GM12878 (cell line): ENCODE measurements around the gene SULT1A2. TPM values are rescaled to one million over a fixed set of nuclear protein-coding genes. Genes with fewer than 3 reads are reported as not detected.

Source experiments
- ATAC-seq: fragments of 200-7000 bp; cut with Tn5 transposase; 3 replicates; pipeline ENCODE4 v1.9.1; 2020; ENCODE audit warnings: mild to moderate bottlenecking, moderate library complexity
- BruUV-seq: library from RNA; stranded (reverse); fragments of 400-500 nt; replicated peaks from 2 replicates; lab custom pipeline; 2021; lab: Mats Ljungman, UMichigan
- CTCF ChIA-PET: fragments of 300-600 bp; sonication (Branson Sonifier 250); formaldehyde crosslinking; extraction: SDS; loops from one replicate; lab custom pipeline; 2021; ENCODE audit warnings: inconsistent platforms; lab: Yijun Ruan, JAX
- POLR2A ChIA-PET: fragments of 350-600 bp; formaldehyde crosslinking; extraction: SDS; loops from one replicate; lab custom pipeline; 2021; ENCODE audit warnings: inconsistent platforms; lab: Charles Lee
- RAD21 ChIA-PET: fragments of 300-600 bp; sonication (Branson Sonifier 250); formaldehyde crosslinking; loops from one replicate; lab custom pipeline; 2023; ENCODE audit warnings: antibody characterized with exemption; ENCODE audit not compliant: unreplicated experiment; lab: Charles Lee
- SMC1A ChIA-PET: fragments of 300-600 bp; sonication (Branson Sonifier 250); formaldehyde crosslinking; loops from one replicate; lab custom pipeline; 2023; ENCODE audit not compliant: unreplicated experiment, uncharacterized antibody; lab: Charles Lee
- DNase-seq: peaks from one replicate; pipeline ENCODE4 v3.0.0-alpha.2; 2011; ENCODE audit warnings: low read depth, low spot score
- FAIRE-seq: peaks from 3 replicates; lab custom pipeline; 2011; peaks lifted over from hg19 to GRCh38; lab: Jason Lieb, UNC
- H2AFZ ChIP-seq: 2 replicates; pipeline ENCODE4 v1.6.0; 2011; ENCODE audit warnings: low read depth, low read length, control low read depth; ENCODE audit not compliant: control insufficient read depth
- H3K27ac ChIP-seq: 2 replicates; pipeline ENCODE4 v1.5.1; 2011; ENCODE audit warnings: control low read depth; ENCODE audit not compliant: control insufficient read depth, insufficient read depth
- H3K27me3 ChIP-seq, 2 experiments: replicated peaks in 1 of 2; 2 replicates each; pipeline versions ENCODE4 v1.6.0 to v1.6.1; 2011; ENCODE audit warnings: low read length in 1 of 2; ENCODE audit not compliant: control insufficient read depth in 2 of 2, insufficient read depth in 2 of 2
- H3K36me3 ChIP-seq, 2 experiments: 2 replicates each; pipeline ENCODE4 v1.5.1; 2011; ENCODE audit warnings: low read length in 1 of 2; ENCODE audit not compliant: control insufficient read depth in 2 of 2, insufficient read depth in 2 of 2
- H3K4me1 ChIP-seq: 2 replicates; pipeline ENCODE4 v1.6.1; 2011; ENCODE audit warnings: mild to moderate bottlenecking, low read length, moderate library complexity, mixed read lengths; ENCODE audit not compliant: control insufficient read depth, insufficient read depth
- H3K4me2 ChIP-seq: 2 replicates; pipeline ENCODE4 v1.6.0; 2011; ENCODE audit warnings: control low read depth; ENCODE audit not compliant: control insufficient read depth, insufficient read depth
- H3K4me3 ChIP-seq: fragments of 200-600 bp; sonication (generic); 2 replicates; pipeline ENCODE4 v1.5.1; 2016
- H3K79me2 ChIP-seq: 2 replicates; pipeline ENCODE4 v1.6.0; 2011; ENCODE audit warnings: low read length; ENCODE audit not compliant: control insufficient read depth, insufficient read depth
- H3K9ac ChIP-seq: 2 replicates; pipeline ENCODE4 v1.8.0; 2011; ENCODE audit warnings: low read length, control low read depth, mixed read lengths; ENCODE audit not compliant: control insufficient read depth, insufficient read depth
- H3K9me3 ChIP-seq: replicated peaks from 3 replicates; pipeline ENCODE4 v1.5.1; 2011; ENCODE audit warnings: mild to moderate bottlenecking, low read length; ENCODE audit not compliant: control insufficient read depth, insufficient read depth
- H4K20me1 ChIP-seq: 2 replicates; pipeline ENCODE4 v1.6.0; 2011; ENCODE audit not compliant: control insufficient read depth, insufficient read depth
- BACH1 ChIP-seq: fragments of 450-650 bp; IDR thresholded peaks from 2 replicates; pipeline ENCODE4 v1.6.1; 2017; ENCODE audit warnings: mild to moderate bottlenecking, borderline replicate concordance
- EZH2 ChIP-seq: IDR thresholded peaks from 2 replicates; pipeline ENCODE4 v1.6.1; 2012; ENCODE audit warnings: low read depth, mild to moderate bottlenecking, control low read depth, inconsistent platforms, low read length, borderline replicate concordance; ENCODE audit not compliant: control insufficient read depth
- FOS ChIP-seq: IDR thresholded peaks from 3 replicates; pipeline ENCODE4 v1.6.1; 2011; ENCODE audit warnings: borderline replicate concordance; ENCODE audit not compliant: insufficient read length; ENCODE audit errors: extremely low read depth
- NRF1 ChIP-seq: conservative IDR thresholded peaks from 2 replicates; pipeline ENCODE4 v1.6.1; 2011; ENCODE audit warnings: mild to moderate bottlenecking, low read depth, low read length, improper control_type of control experiment
- PML ChIP-seq: IDR thresholded peaks from 2 replicates; pipeline ENCODE4 v1.6.1; 2012; ENCODE audit warnings: low read length, inconsistent platforms
- SREBF2 ChIP-seq: IDR thresholded peaks from 2 replicates; pipeline ENCODE4 v1.6.1; 2012; ENCODE audit warnings: mild to moderate bottlenecking, low read length
- WGBS: methylation state at CpG from one replicate; pipeline ENCODE4 v1.1.6; 2016; ENCODE audit warnings: low lambda C conversion rate; ENCODE audit not compliant: insufficient replicate concordance, insufficient coverage; ENCODE audit errors: missing lambda C conversion rate; 5-methylcytosine and 5-hydroxymethylcytosine counted together
- in situ Hi-C: fragments of 300-500 bp; cut with MboI; formaldehyde crosslinking; loops from 9 replicates; pipeline ENCODE4 v1.14.3; 2018; ENCODE audit warnings: mixed read lengths
- intact Hi-C: fragments of 100-400 bp; cut with micrococcal nuclease; formaldehyde crosslinking; loops from one replicate; pipeline ENCODE4 v1.14.2; 2022; ENCODE audit not compliant: unreplicated experiment
- polyA plus RNA-seq, 11 experiments: library from polyadenylated mRNA; depleted of rRNA in 4 of 11; unstranded in 6 of 11; stranded (reverse) in 5 of 11; fragments of >200 nt; fragmentation: Nextera tagmentation in 4 of 11; fragmentation: Illumina TruSeq in 1 of 11; extraction: Ambion mirVana in 4 of 11; extraction: Trizol in 1 of 11; gene quantifications; 1 replicate in 1 of 11; 2 replicates in 10 of 11; pipeline versions ENCODE4 v1.2.1 to v1.2.3, GENCODE V29; 2011 to 2016; ENCODE audit warnings: inconsistent platforms in 2 of 11, missing spikeins in 2 of 11, low read depth in 1 of 11
- total RNA-seq, 4 experiments: library from RNA; depleted of rRNA in 3 of 4; stranded (reverse); fragments of >200 nt in 3 of 4; fragmentation: Illumina TruSeq in 1 of 4; extraction: Trizol in 1 of 4; gene quantifications; 2 replicates each; pipeline versions ENCODE4 v1.2.1 to v1.2.3, GENCODE V29; 2013 to 2021
- TF ChIP-seq, protein P1 (sequence below): IDR thresholded peaks from 2 replicates; pipeline ENCODE4 v1.6.1; 2011; ENCODE audit warnings: low read depth, low read length, improper control_type of control experiment, borderline replicate concordance
- TF ChIP-seq, protein P2 (sequence below): IDR thresholded peaks from 2 replicates; pipeline ENCODE4 v1.6.1; 2012; ENCODE audit warnings: low read depth, low read length, improper control_type of control experiment
- TF ChIP-seq, protein P3 (sequence below): IDR thresholded peaks from 2 replicates; pipeline ENCODE4 v1.6.1; 2011; ENCODE audit warnings: borderline replicate concordance, low read depth, mild to moderate bottlenecking, moderate library complexity, low read length; ENCODE audit not compliant: insufficient read depth, poor library complexity, severe bottlenecking

Gene SULT1A2
- total and polyA plus RNA-seq, 10 of the 15 experiments (the other 5 are each of a cell fraction or from before 2014, with no cell fraction given), result 0.06 to 0.39 (median 0.07) TPM; not detected in 7

DNA sequence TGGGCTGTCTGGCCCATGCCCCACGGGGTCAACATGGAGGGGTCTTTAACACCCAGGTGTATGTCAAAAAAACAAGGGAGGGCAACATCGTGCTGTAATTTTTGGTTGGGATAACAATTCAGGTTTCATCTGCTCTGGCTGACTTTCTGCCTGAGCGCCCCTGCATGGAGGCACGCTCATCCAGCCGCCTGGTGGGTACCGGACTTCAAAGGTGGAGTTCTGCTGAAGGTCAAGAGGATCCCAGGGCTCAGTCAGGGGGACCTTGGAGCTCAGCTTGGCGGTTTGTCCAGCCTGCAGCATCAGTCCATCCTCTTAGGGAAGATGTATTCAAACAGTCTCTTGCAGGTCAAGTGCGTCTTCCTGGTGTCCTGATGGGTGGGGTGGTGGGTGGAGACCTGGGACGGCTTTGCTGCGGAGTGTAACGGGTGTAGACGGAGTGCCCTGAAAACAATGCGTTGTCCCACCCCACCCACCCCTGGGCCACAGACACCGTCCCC lies 48.5 kb downstream of the SULT1A2 start:
- 51% methylated on average over 12 of the region's 14 CpGs for WGBS
- Histone ChIP-seq H3K4me1 (no peaks in the 10 kb centered on the region), H4K20me1 (no peaks in the 10 kb centered on the region), H2AFZ (no peak overlapping the region), H3K9ac (no peak overlapping the region), H3K4me3 (no peak overlapping the region), H3K4me2 (no peak overlapping the region), H3K9me3 (no peaks in the 10 kb centered on the region), H3K79me2 (no peaks in the 10 kb centered on the region)
- POLR2A ChIA-PET, result interaction anchor here (1.7 kb wide), 1 partner anchor 54 kb away, joined by 4 read pairs; the partner anchor contains the start of gene APOBR
- RAD21 ChIA-PET, result no interaction called here
- CTCF ChIA-PET, result no interaction called here
- intact Hi-C loops, result no loop called here
- TF ChIP-seq FOS (no peak), EZH2 (no peak), NRF1 (no peak), PML (no peak), BACH1 (no peak), SREBF2 (no peak)
- TF ChIP-seq, protein P1, sequence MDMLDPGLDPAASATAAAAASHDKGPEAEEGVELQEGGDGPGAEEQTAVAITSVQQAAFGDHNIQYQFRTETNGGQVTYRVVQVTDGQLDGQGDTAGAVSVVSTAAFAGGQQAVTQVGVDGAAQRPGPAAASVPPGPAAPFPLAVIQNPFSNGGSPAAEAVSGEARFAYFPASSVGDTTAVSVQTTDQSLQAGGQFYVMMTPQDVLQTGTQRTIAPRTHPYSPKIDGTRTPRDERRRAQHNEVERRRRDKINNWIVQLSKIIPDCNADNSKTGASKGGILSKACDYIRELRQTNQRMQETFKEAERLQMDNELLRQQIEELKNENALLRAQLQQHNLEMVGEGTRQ, result no peak
- TF ChIP-seq, protein P2, sequence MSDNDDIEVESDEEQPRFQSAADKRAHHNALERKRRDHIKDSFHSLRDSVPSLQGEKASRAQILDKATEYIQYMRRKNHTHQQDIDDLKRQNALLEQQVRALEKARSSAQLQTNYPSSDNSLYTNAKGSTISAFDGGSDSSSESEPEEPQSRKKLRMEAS, result no peak
- TF ChIP-seq, protein P3, sequence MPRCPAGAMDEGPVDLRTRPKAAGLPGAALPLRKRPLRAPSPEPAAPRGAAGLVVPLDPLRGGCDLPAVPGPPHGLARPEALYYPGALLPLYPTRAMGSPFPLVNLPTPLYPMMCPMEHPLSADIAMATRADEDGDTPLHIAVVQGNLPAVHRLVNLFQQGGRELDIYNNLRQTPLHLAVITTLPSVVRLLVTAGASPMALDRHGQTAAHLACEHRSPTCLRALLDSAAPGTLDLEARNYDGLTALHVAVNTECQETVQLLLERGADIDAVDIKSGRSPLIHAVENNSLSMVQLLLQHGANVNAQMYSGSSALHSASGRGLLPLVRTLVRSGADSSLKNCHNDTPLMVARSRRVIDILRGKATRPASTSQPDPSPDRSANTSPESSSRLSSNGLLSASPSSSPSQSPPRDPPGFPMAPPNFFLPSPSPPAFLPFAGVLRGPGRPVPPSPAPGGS, result no peak
- TF ChIP-seq, all 136 proteins: peak for 0
- Histone ChIP-seq H3K36me3 (no peaks in the 10 kb centered on the region), H3K27ac (no peak overlapping the region), H3K27me3 (no peaks in the 10 kb centered on the region)
- in situ Hi-C loops, result no loop called here
- FAIRE-seq (no peak), ATAC-seq (no peak), DNase-seq (no peak)
- SMC1A ChIA-PET, result no interaction called here
- no TSS peak for BruUV-seq
